HG02840 (cell line): ENCODE results near the gene OTOS.

ENCODE experiments used
- ATAC-seq: cut with Tn5 transposase; IDR thresholded peaks from one replicate; pipeline ENCODE4 v1.9.1; 2021; ENCODE audit warnings: mild to moderate bottlenecking, moderate library complexity, moderate number of reproducible peaks; ENCODE audit not compliant: unreplicated experiment, low FRiP score

Gene OTOS

DNA sequence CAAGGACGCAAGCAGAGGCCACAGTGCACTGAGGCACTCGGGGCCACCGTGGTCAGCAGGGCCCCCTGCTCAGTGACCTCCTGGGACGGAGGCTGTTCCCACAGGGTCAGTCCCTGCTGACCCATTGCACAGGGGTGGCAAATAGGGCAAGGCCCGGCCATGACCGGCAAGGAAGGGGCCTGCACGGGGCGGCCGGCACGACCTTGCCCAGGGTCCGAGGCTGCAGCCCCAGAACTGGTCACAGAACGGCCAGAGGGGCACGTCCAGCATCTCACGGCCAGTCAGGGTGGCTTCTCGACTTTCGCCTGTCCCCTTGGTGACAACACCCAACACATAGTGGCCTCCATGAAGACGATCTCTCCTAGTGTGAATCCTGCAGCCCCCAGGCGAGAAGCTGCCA lies 27.6 kb upstream of the OTOS start:
- ATAC-seq = no peak

DNA sequence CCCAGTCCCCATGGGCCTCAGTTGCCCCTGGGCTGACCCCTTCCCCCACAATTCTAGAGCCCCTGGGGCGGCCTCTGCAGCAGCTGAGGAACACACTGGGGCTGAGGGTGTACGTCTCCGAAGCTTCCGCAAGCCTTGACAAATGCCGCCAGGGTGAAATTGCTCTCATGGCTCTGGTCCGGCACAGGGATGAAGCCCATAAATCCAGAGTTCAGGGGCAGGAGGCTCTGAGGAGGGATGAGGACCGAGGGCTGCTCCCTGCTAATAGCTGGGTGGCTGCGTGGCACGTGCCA lies 27.1 kb upstream of the OTOS start:
- ATAC-seq = no peak

DNA sequence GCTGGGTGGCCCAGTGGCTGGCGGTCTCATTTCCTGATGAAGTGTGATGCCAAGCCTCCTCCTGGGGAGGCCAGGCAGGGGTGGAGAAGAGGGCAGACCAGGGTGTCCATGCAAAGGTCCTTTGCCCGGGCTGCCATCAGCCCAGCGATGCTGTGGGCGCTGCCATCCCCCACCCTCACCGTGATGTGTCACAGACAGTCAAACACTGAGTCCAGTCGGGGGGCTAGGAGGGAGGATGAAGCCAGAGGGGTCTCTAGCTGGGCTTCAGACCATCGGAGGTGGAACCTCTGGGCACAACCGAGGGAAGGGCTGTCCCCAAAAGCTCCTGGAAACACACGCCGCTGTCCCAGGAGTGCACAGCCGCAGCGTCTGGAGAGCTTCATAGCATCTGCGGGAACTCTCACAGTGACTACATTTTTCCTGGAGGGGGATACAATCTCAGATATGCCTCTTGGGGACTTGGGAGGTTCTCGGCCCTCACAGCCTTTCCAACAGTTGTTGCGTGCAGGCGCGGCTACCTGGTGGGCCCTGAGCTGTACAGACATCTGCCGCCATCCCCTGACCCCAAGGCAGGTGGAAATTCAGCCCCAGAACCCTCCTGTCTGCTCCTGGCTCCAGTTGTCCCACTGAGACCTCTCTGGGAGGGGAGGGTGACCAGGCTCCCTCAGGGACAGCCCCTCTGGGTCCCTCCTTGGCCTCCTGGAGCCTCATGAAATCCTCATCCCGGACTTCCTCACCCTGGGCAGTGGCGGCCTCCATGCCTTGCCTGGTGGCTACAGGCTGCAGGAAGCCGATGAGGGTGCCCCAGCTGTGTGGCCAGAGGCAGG lies 26.5 kb upstream of the OTOS start:
- no peak for ATAC-seq

DNA sequence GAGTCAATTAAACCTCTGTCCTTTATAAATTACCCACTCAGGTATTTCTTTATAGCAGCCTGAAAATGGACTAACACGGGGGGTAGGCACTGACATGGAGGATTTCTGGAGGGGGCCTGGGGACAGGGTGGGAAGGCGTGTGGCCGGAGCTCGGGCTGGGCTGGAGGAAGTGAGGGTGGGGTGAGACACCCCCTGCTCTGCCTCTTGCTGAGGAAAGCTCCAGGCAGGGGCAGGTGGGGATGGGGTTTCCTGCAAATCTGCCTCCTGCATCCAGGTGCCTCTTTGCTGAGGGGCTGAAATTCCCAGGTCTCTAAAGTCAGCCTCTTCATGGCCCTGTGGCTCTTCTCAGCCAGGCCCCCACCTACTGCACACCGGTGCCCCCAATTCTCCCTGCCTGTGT lies 25.7 kb upstream of the OTOS start:
- ATAC-seq = no peak

DNA sequence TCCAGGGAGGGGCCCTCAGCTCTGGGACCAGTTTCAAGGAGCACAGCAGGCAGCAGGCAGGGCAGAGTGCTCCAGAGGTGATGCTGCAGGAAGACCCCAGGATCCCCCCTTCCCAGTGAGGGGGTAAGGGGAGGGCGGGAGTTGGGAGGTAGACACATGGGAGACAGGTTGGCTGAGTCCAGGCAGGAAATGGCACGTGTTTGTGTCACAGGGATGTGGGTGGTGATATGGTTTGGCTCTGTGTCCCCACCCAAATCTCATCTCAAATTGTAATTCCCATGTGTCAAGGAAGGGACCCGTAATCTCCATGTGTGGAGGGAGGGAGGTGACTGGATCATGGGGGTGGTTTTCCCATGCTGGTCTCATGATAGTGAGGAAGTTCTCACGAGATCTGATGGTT lies 25.2 kb upstream of the OTOS start:
- ATAC-seq = no peak

DNA sequence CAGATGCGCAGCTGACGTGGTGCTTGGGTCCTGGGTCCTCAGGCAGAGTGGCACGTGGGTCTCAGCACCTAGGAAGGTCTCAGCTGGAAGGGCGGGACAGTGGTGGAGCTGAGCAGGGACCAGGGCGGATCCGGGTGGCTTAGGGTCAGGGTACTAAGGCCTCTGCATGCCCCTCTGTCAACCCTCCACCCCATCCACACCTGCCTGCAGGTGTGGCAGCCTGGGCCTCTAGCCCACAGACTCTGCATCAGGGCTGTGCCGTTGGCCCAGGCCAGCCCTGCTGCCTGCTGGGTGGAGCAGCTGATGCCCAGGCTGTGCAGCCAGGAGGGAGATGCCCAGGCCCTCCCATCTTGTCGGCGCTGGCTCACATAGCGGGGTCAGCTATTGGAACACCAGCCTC lies 24.6 kb upstream of the OTOS start:
- ATAC-seq = no peak

DNA sequence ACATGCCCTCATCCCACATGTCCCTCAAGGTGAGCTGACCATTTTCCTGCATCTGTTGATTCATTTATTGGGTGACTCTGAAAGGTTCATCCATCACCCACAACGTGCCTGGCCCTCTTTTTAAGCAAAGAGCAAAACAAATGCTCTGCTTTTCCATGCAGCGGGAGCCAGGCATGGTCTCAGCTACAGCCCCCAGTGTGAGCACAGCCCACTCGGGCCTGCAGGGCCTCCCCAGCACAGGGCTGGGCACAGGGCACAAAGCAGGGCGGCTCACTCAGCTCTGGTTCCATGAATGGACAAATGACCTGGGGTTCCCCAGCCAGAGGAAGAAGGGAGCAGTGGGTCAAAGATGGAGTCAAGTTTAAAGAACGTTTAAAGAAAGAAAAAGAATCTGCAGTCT lies 24.1 kb upstream of the OTOS start:
- no peak for ATAC-seq

DNA sequence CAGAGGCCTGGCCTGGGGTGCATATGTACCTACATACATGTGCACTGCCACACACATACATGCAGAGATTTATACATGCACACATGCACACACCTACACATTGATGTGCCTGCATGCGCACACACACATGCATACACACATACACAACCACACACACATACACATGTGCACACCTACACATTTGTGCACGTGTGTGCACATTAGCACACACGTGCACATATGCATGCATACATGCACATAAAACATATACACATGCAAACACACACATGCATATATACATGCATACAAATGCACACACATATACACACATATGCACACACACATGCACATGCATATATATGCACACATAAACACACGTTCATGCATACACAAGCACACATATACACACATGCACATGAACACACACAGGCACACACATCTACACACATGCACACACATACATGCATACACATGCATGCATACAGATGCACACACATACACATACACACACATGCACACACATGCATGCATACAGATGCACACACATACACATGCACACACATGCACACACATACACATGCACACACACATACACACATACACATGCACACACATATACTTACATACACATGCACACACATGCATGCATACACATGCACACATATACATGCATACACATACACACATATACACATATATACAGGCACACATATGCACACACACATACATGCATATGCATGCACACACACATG lies 23.6 kb upstream of the OTOS start:
- ATAC-seq = no peak

DNA sequence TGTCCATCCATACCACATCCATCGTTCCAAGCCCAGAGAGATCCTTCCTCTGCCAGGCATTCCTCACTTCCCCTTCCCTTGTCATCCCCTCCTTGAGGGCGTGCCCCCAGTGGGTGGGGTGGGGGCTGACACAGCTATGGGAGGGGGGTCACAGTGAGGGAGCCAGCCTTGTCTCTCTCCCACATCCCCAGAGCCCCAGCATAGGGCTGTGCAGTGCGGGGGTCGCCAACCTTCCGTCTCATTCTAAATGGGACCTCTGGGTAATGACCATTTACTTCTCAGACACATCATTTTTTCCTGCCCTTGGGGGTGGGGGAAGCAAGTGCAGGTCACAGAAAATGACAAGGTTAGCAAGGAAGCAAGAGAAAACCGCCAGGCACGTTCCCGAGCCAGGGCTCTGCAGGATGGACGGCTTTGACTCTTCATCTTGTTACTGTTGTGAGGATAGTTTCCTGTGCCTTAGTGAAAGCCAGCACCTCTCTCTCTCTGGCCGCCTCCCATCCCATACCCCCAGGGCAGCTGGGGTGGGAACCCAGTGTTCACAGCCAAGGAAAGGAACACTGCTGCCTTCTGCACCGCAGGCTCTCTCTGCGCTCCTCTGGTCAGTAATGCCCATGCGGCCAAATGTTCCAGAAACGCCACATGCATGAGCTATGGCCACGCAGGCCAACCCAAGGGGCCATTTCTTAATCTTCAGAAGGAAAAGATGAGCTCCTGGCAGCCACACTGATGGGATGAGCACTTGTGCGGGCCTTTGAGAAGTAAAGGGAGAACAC lies 22.7 kb upstream of the OTOS start:
- ATAC-seq = no peak

DNA sequence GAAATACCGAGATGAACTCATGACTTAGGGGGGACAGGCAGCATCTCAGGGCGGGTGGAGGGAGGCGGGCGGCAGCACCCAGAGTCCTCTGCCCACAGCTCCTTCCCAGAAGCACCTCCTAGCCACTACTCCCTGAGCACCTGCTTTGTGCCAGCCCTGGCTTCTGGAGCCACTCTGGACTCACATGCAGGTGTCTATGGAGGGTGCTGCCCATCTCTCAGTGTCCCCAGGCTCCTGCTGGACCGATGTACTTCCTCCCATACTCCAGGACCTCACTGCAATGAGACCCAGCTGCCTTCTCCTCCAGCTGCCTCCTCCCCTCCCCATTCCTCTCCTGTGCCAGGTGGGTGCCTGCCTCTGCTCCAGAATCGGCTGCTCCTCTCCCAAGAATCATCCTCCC lies 22.1 kb upstream of the OTOS start:
- no peak for ATAC-seq

DNA sequence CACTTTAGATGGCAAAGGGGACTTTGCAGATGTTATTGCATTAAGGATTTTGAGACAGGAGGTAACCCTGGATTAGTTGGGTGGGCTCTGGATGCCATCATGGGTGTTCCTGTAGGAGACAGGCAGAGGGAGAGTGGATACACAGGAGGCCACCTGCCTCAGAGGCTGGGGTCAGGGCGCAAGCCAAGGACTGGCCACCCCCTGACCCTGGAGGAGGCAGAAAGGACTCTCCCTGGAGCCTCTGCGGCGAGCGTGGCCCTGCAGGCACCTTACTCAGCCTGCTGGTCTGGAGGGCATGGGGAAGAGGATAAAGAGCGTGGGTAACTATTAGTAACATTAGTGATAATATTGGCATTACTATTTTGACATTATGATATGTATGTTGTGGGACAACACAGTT lies 21.6 kb upstream of the OTOS start:
- no peak for ATAC-seq

DNA sequence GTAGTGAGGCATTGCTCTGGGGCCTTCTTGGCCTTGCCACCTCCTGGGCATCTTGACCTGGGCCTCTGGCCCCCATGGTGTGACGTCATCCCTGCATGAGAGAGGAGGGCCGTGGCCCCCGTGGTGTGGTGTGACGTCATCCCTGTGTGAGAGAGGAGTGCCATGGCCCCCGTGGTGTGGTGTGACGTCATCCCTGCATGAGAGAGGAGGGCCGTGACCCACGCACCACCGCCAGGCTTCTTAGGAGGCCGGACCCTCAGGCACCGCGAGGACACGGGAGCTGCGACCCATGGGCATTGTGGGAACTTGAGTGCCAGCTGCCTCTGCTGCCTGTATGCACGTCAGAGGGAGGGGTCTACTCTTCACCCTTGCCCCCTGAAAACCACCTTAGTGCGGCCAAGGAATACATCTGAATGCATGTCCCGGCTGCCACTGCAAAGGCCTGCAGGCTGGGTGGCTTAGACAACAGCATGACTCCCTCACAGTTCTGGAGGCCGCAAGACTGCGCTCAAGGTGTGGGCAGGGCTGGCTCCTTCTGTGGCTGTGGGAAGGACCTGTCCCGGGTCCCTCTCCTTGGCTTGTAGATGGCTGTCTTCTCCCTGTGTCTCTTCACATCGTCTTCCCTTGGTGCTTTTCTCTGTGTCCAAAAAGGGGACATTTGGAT lies 20.8 kb upstream of the OTOS start:
- ATAC-seq = no peak

DNA sequence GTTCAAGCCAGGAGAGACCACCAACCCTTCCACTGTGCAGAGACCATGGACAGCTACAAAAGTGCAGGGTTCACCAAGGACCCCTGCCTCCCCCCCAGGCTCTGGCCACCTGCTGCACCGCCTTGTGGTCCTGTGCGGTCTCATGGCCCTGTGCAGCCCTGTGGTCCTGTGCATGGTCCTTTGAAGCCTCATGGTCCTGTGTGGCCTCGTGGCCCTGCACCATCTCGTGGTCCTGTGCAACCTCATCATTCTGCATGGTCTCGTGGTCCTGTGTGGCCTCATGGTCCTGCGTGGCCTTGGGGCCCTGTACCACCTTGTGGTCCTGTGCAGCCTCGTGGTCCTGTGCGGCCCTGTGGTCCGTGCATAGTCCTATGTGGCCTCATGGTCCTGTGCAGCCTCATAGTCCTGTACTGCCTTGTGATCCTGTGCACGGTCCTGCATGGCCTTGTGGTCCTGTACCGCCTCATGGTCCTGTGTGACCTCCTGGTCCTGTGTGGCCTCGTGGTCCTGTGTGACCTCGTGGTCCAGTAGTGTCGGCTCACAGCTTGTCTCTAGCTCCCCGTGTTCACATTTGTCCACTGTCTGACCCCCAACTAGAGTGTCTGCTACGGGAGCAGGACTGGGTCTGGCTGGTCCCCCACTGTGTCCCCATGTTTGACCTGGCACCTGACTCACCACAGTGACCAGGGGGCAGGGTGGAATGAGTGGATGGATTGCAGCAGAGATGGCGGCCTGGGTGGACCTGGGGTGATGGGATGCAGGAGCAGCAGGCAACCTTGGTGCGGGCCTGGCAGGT lies 20.0 kb upstream of the OTOS start:
- no peak for ATAC-seq

DNA sequence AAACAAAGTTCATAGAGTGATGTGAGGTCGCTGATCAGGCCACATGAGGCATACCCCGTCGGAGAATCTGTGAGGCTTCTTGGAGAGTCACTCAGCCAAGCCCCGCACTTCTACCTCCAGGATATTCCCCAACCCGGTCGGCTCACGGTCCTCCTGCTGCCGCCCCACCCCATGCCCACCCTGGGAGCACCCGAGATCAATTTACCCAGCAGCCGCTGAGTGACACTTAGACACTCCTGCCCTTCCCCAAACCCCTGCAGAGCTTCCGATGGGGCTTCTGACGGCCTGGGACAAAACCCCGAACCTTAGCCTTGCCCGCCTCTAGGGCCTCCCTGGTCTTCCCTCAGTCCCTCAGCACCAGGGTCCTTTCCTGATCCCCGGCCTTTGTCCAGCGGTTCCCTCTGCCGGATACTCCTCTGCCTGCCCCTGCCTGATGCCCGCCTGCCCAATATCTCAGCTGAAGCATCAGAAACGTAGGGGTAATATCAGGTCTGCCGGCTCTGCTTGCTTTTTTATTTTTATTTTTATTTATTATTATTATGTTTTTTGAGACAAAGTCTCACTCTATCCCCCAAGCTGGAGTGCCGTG lies 18.9 kb upstream of the OTOS start:
- no peak for ATAC-seq

DNA sequence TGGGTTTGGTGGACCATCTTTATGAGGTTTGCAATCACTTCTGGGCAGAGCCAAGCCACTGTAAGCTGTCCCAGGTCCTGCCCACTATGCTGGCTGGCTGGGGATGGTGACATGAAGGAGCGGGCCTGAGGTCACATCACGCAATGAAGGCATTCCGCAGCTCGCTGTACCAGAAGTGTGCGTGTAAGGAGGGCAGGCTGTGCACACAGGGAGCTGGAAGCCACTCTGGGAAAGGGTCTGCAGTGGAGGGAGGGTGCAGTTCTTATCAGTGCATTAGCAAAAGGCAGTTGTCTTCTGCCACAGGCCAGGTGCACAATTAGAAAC lies 16.7 kb upstream of the OTOS start:
- ATAC-seq = no peak

DNA sequence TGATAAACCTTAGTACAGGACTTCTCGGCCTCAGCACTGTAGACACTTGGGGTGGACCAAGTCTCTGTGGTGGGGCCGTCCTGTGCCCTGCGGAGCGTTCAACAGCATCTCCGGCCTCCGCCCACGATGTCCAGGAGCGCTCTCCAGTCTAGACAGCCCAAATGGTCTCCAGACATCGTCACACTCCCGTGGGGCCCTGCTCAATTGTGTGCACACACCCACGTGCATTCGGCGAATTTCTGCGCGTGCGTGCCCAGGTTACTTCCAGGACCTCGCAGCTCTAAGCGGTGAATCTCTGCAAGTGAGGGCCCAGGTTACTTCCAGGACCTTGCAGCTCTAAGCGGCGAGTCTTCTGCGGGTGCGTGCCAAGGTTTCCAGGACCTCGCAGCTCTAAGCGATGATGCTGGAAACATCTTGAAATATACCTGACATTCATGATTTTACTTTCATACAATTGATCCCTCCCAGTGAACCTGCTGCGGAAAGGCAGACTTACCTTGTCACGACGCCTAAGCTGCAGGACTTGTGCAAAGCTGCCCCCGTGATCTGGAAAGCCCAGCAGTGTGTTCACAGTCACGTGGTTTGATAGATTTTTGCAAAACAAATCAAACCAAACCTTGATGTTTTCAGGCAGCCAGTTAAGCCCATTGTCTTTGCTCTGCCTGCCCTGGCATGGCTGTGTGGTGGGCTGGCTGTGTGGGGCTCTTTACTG lies 16.1 kb upstream of the OTOS start:
- ATAC-seq = no peak

DNA sequence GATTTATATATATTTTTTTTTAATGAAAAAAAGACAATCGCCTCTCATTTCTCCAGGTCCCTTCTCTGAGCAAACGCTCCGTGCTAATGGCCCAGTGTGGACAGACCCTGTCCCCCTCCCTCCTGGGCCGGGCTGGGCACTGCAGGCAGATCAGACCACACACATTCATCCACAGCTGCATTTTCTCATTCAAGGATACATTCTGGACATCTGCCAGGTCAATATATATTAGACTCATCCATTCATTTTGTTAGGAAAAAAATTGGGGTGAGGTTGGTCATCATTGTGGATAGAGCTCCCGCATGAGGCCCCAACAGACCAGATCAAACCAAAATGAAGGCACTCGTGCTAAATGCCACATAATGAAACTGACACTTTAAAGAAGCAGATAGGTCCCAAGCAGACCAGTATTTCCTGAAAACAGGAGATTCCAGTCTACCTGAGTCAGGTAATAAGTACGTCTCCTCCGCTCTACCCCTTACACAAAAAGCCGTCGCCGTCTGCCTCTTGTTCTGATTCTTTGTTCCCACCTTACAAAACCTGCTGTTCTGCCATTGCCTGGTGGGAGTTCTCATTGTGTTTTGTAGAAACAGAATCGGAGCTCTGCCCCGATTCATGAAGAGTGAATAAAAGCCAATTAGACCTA lies 15.4 kb upstream of the OTOS start:
- no peak for ATAC-seq

DNA sequence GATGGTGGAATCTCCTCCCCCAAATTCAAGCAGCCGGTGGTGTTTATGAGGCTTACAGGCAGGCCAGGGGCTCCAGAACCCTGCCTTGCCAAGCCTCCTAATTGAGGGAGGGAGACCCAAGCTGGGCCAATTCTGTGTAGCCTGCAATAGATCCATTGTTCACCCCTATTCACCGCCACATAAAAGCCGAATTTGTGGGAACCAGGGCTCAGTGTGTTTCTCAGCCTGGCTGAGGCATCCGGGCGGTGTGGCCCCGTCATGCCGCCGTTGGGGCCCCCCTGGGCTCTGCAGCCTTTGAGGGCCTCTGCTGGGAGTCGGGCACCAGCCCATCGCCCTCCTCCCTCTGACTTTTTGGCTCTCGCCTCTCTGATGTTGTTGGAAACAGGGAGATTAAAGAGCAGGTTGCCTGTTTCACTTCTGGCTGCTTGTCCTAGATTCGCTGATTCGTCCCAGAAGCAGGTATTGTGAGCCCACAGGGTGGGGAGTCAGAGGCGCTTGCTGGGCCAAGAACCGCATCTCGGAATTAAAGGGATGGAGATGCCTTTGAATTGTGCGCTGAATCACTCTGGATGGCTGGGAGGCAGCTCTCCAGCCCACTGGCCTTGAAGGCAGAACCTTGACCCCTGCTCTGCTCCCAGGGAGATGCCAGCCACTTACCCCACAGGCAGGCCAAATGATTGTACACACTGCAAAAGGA lies 14.7 kb upstream of the OTOS start:
- ATAC-seq = no peak
